Measurements from ENCODE around the gene KCNH8. TPM values are rescaled to one million over a fixed set of nuclear protein-coding genes. Genes with fewer than 3 reads are reported as not detected.
"Not testable (repeated sequence)": the region's sequence is repeated elsewhere in the genome, so short reads cannot be mapped to it uniquely, and the experiment has no call there.

The KCNH8 gene
- total RNA-seq, 1 experiment from 2014 or later: 3.7 TPM

GRCh38 chr3:19232566-19232965 is 84.3 kb downstream of the KCNH8 start:
- no peak overlapping the region for H2BK12ac ChIP-seq (ENCODE audit: insufficient read length, low read depth, low read length)
- H3K27me3 ChIP-seq (ENCODE audit: insufficient read depth, low read length): no peaks in the 10 kb centered on the region
- Mint-ChIP-seq H3K36me3 (ENCODE audit: insufficient read depth in 1 of 3, low read depth in 3 of 3) (peaks cover 0 to 6% (median 2%) of the 10 kb centered on the region in 3 experiments; a peak in 4 of 7 replicates), H3K4me1 (peaks cover 10 to 18% of the 10 kb centered on the region in 2 experiments; a peak in 3 of 4 replicates), H3K27ac (no peak overlapping the region), H3K27me3 (ENCODE audit: low read depth) (no peaks in the 10 kb centered on the region), H3K4me3 (no peak overlapping the region), H3K9me3 (peaks cover 3 to 4% of the 10 kb centered on the region in 2 experiments; a peak in 2 of 5 replicates)
- H3K27ac ChIP-seq (ENCODE audit: insufficient read length, low read depth, low read length): no peak overlapping the region
- H3K14ac ChIP-seq (ENCODE audit: insufficient read depth, low read length): no peak overlapping the region
- no peak overlapping the region for H3K9ac ChIP-seq (ENCODE audit: extremely low read depth, insufficient read length, low read length)
- H3K79me1 ChIP-seq (ENCODE audit: insufficient read depth, low read depth, low read length, poor library complexity, severe bottlenecking): no peaks in the 10 kb centered on the region
- no peak overlapping the region for H4K8ac ChIP-seq (replicated peaks; ENCODE audit: insufficient read length, low read depth, low read length)
- no CpG with 5 or more reads among the region's 2 CpGs for WGBS (ENCODE audit: extremely low coverage, insufficient read length, low lambda C conversion rate)
- no peak for TF ChIP-seq CTCF (conservative IDR thresholded peaks at IDR 0.05)
- H3K4me1 ChIP-seq (ENCODE audit: insufficient read depth, low read length): no peaks in the 10 kb centered on the region
- H2AFZ ChIP-seq (ENCODE audit: low read length): no peak overlapping the region
- H2BK20ac ChIP-seq (ENCODE audit: low read depth, low read length, poor library complexity, severe bottlenecking): no peak overlapping the region
- H3K4me2 ChIP-seq (ENCODE audit: insufficient read depth, insufficient read length, low read length): no peak overlapping the region
- H2BK15ac ChIP-seq (ENCODE audit: low read depth, low read length): no peak overlapping the region
- H3K79me2 ChIP-seq (ENCODE audit: insufficient read depth, low read length): no peaks in the 10 kb centered on the region
- H2BK120ac ChIP-seq (ENCODE audit: low read depth, low read length, poor library complexity, severe bottlenecking): no peak overlapping the region
- H3K23me2 ChIP-seq (ENCODE audit: insufficient read length, low read depth, low read length, poor library complexity, severe bottlenecking): no peaks in the 10 kb centered on the region
- no peak overlapping the region for H4K91ac ChIP-seq (ENCODE audit: insufficient read length, low read depth, low read length)
- H3K18ac ChIP-seq (ENCODE audit: insufficient read length, low read depth, low read length): no peak overlapping the region
- no peak overlapping the region for H3K56ac ChIP-seq (ENCODE audit: insufficient read length, low read depth, low read length)
- no peaks in the 10 kb centered on the region for H3K9me3 ChIP-seq (ENCODE audit: control insufficient read depth, low read depth, low read length)
- no peak overlapping the region for H2BK5ac ChIP-seq (ENCODE audit: insufficient read length, low read length)
- H3K23ac ChIP-seq (ENCODE audit: insufficient read length, low read depth, low read length): no peak overlapping the region
- no peak overlapping the region for H4K5ac ChIP-seq (ENCODE audit: insufficient read length, low read depth, low read length)
- no peak overlapping the region for H2AK5ac ChIP-seq (ENCODE audit: insufficient read length, low read length)
- H4K20me1 ChIP-seq (ENCODE audit: control insufficient read depth, insufficient read depth, insufficient read length): no peaks in the 10 kb centered on the region
- H3T11ph ChIP-seq (ENCODE audit: low read length): no peak overlapping the region
- DNase-seq: no peak
- no peak overlapping the region for H3K4ac ChIP-seq (ENCODE audit: low read depth, low read length)

GRCh38 chr3:19233882-19234784 is 85.8 kb downstream of the KCNH8 start:
- H3T11ph ChIP-seq (ENCODE audit: low read length); H4K5ac ChIP-seq (ENCODE audit: insufficient read length, low read depth, low read length); H3K79me2 ChIP-seq (ENCODE audit: insufficient read depth, low read length); H3K9me3 ChIP-seq (ENCODE audit: control insufficient read depth, low read depth, low read length); H3K9me3 Mint-ChIP-seq; H3K4ac ChIP-seq (ENCODE audit: low read depth, low read length); H3K9ac ChIP-seq (ENCODE audit: extremely low read depth, insufficient read length, low read length); H3K4me3 Mint-ChIP-seq; H3K27ac ChIP-seq (ENCODE audit: insufficient read length, low read depth, low read length); H2BK20ac ChIP-seq (ENCODE audit: low read depth, low read length, poor library complexity, severe bottlenecking); H2BK120ac ChIP-seq (ENCODE audit: low read depth, low read length, poor library complexity, severe bottlenecking); H3K56ac ChIP-seq (ENCODE audit: insufficient read length, low read depth, low read length); H3K18ac ChIP-seq (ENCODE audit: insufficient read length, low read depth, low read length); H3K4me2 ChIP-seq (ENCODE audit: insufficient read depth, insufficient read length, low read length); H3K27me3 ChIP-seq (ENCODE audit: insufficient read depth, low read length); H2BK15ac ChIP-seq (ENCODE audit: low read depth, low read length); H2BK5ac ChIP-seq (ENCODE audit: insufficient read length, low read length); H3K23me2 ChIP-seq (ENCODE audit: insufficient read length, low read depth, low read length, poor library complexity, severe bottlenecking); H3K27me3 Mint-ChIP-seq (ENCODE audit: low read depth); H4K20me1 ChIP-seq (ENCODE audit: control insufficient read depth, insufficient read depth, insufficient read length); H2AFZ ChIP-seq (ENCODE audit: low read length); H4K8ac ChIP-seq (replicated peaks; ENCODE audit: insufficient read length, low read depth, low read length); H3K14ac ChIP-seq (ENCODE audit: insufficient read depth, low read length); H2BK12ac ChIP-seq (ENCODE audit: insufficient read length, low read depth, low read length); H3K4me1 ChIP-seq (ENCODE audit: insufficient read depth, low read length); H2AK5ac ChIP-seq (ENCODE audit: insufficient read length, low read length); H4K91ac ChIP-seq (ENCODE audit: insufficient read length, low read depth, low read length); H3K36me3 Mint-ChIP-seq (ENCODE audit: insufficient read depth in 1 of 3, low read depth in 3 of 3); H3K79me1 ChIP-seq (ENCODE audit: insufficient read depth, low read depth, low read length, poor library complexity, severe bottlenecking); H3K23ac ChIP-seq (ENCODE audit: insufficient read length, low read depth, low read length): not testable (repeated sequence)
- Mint-ChIP-seq H3K4me1 (peaks cover 10 to 14% of the 10 kb centered on the region in 2 experiments; a peak in 3 of 4 replicates), H3K27ac (peak overlapping the region; percentile 0 to 85 (median 22); a peak in 4 of 7 replicates)
- no CpG with 5 or more reads among the region's 53 CpGs for WGBS (ENCODE audit: extremely low coverage, insufficient read length, low lambda C conversion rate)
- DNase-seq: peak; percentile 44
